SHP77 treated with DMSO at 0.1 percent for 48 hours (cell line): Measurements from ENCODE around the gene PRELID2.
"Not testable (repeated sequence)": the region's sequence is repeated elsewhere in the genome, so short reads cannot be mapped to it uniquely, and the experiment has no call there.

Experiments
- DNase-seq: peaks from one replicate; lab custom pipeline; 2025; lab: John Stamatoyannopoulos, UW

The PRELID2 gene

DNA sequence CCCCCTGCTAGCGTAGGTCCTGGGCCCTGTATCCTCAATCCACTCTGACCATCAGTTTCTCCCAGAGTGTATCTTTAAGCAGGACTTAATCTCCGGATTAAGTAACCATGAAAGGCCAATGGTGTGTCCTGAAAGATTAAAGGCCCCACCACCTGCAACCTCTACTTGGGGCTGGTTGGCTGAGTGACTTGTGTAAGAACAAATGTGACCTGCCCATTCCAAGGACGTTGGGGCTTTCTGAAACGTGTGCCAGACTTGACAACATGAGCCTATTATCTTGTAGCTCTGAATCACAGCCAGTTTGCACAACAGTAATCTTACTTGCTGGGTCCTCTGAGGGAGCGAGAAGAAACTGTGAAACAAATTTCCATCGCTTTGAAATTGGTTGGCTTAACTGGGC, 3.1 kb upstream of the PRELID2 start:
- DNase-seq = no peak

DNA sequence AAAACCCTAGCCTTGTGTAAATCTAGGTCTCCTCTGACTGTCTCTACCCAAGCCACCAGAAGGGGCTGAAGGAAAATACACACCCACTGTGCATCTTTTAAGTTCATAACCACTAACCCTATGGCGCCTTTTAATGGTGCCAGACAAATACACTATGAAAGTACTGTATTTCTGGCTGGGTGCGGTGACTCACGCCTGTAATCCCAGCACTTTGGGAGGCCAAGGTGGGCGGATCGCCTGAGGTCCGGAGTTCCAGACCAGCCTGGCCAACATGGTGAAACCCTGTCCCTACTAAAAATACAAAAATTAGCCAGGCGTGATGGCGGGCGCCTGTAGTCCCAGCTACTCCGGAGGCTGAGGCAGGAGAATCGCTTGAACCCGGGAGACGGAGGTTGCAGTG, 1.1 kb upstream of the PRELID2 start:
- not testable (repeated sequence) for DNase-seq

- no peak for DNase-seq
Observed at GRCh38 chr5:145835848-145836239, 702 bp upstream of the PRELID2 start.

- DNase-seq = no peak
Observed at GRCh38 chr5:145834554-145834916, 607 bp downstream of the PRELID2 start.

DNA sequence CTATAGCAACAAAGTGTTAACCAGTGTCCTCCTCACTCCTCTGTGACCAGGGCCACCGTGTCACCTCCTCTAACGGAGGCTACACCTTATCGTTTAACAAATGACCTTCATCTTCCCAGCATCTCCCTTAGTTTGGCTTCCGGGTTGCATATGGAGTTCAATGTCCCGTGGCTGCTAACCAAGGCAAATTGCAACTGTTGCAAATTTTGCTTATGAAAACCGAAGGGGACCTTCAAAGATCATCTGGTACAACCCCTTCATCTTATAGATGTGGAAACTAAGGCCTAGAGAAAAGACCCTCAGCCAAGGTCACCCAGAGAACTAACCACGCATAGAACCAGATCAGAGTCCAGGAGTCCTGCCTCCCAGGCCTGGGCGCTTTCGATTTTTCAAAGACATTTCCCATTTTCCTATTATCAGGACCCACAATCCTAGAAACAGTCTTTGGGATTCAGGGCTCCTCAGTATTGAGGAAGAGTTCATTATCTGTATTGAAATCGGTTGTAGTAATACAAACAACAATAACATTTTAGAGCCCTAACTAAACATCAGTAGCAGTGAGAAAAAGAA, 1.4 kb downstream of the PRELID2 start:
- DNase-seq = no peak

DNA sequence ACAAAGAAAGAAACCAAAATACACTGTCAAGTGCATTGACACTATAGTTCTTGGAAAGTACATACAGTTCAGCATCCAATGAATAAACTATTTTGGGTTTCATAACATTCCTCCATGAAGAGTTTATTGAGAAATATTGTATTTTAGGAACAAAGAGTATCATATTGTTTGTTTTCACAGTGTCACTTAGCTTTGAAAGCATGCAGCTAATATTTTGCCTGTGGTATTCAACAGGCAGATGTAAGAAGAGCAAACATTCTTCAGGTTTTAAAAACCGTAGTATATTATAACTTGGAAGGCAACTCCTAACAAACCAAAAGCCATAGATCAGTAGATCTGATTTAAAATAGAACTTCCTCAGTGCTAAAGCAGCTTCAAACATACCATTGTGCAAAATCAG, 4.5 kb downstream of the PRELID2 start:
- DNase-seq = no peak

GRCh38 chr5:145829708-145830361, 5.3 kb downstream of the PRELID2 start:
- DNase-seq = peak; percentile 58

DNA sequence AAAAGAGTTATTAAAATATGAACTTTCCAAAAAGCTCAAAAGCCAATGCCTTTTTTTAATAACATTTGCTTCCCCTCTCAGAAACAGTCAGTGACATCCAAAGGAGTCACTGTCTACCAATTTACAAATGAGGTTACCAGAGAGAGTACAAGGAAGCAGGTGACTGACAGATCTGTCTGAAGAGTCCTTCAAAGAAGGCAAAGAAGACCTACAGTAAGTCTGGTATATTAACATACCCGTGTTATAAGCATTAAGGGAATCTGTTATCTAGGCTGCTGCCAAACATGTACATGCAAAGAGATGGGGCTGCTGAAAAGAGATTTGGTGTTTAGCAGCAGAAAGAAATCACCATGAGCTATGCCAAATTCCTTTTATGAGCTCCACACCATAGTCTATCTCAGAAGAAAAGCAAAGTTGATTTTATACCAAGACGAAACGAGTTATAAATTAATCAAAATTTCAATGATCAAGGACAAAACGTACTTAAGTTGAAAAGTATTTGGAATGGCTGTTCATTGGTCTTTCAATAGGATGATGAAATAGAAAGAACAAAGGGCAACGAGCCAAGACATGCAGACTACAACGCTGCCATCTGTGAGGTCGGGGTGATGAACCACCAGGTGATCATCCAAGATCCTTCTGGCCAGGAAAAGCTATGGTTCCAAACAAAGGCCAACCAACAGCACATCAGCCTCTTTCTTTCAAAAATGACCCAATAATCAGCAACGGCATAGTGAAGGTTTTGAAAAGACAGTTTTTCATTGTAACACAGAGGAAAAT, 8.1 kb downstream of the PRELID2 start:
- DNase-seq = peak; percentile 39

DNA sequence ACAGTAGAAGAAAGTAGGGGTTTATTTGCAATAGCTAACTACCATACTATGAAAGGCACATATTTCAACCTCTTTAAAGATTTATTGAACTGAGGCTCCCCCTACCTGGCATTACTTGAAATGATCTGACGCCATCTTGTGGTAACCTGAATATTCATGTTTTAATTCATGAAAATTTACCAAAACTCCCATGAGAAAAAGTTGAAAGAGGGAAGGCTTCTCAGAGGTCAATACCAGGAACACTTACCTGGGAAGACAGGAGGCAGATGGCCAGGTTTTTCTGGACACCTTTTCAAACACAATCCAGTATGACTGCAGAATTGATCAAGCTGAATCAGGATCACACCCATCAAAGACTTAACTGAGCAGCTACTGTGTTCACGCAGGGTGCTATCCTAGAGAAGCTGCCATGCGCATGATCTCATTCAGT, 9.4 kb downstream of the PRELID2 start:
- no peak for DNase-seq

DNA sequence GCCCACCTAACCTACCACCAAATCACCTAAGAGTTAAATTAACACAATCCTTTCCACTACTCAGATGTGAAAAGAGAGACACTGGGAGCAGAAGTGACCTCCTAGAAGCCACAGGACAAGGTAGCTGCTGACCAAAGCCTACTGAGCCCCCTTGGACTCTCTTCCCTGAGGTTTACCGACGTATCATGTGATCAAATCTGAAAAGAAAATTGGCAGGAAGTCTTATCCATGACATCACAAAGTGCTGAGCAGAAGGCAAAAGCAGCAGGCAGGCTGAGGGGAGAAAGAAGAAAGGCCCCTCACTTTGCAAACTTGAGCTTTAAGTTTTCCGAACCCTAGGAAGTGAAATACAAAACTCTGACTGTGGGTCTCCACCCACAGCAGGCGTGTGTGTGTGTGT, 11.1 kb downstream of the PRELID2 start:
- no peak for DNase-seq

GRCh38 chr5:145818604-145819003, 16.5 kb downstream of the PRELID2 start:
- no peak for DNase-seq

DNA sequence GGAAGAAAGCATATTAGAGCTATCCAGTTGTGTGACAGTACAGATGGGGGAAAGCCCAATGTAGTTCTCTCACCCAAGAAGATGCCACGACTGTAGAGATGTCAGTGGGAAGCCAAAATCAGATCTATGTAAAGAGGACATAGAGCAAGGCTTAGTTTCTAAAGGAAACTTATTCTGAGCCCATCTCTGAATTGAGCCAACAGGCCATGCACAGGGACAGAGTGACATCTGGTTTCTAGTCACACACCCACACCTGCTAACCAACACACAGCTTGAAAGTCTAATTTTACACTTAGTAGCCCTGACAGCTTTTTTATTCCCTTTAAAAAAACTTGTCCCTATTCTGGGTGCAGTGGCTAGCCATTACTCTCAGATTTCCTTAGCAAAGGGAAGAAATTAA, 22.3 kb downstream of the PRELID2 start:
- DNase-seq = no peak

GRCh38 chr5:145811834-145812625, 23.1 kb downstream of the PRELID2 start:
- no peak for DNase-seq

DNA sequence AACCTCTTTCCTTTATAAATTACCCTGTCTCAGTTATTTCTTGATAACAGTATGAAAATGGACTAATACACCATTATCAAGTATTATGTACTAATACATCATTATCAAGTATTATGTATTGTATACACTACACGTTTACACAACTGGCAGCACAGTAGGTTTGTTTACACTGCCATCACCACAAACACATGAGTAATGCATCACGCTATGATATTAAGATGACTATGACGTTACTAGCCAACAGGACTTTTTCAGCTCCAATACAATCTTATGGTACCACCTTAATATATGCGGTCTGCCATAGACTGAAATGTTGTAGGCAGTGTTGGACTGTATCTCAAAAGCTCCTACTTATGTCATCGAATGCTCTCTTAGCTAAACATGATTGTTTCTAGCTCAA, 28.2 kb downstream of the PRELID2 start:
- DNase-seq = no peak

- no peak for DNase-seq
Observed at GRCh38 chr5:145805819-145806218, 29.3 kb downstream of the PRELID2 start.

- DNase-seq = no peak
Observed at GRCh38 chr5:145804701-145805100, 30.4 kb downstream of the PRELID2 start.

GRCh38 chr5:145803112-145804004, 31.8 kb downstream of the PRELID2 start:
- no peak for DNase-seq

DNA sequence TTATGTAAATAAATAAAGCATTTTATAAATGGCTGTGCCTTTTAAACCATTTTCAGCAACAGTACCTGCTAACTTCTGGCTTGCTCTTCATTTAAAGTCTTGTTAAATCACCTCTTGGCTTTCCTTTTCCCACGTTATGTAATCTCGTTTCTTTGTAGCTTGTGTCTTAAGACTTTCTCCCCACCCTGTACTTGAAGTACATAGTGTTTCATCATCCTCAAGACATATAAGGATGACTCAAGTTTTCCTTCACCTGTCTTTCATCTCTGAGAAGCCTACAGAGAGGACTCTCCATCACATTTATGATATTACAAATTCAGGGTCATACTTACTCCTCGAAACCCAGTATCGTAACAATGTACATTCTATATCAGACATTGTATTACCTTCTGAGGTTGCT, 33.9 kb downstream of the PRELID2 start:
- DNase-seq = no peak

GRCh38 chr5:145800181-145800580, 35.0 kb downstream of the PRELID2 start:
- DNase-seq = no peak

- DNase-seq = not testable (repeated sequence)
Observed at GRCh38 chr5:145798503-145798902, 36.6 kb downstream of the PRELID2 start.

DNA sequence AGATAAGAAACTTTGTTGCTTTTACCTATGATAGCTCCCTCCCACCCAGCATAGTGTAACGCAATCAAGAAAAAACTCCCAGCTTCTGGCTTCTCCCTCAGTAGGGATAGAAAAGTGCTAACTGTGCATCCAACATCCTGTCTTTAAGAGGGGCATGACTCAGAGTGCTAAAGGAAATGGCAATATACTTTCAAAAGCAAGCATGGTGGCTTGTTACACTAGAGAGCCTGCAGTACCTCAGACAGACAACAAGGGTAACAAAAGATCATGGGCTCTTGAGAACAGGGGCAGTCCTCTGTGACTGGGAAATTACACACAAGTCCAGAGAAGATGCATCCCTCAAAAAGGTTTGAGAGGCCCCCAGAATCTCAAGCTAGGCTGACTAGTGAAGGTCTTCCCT, 37.8 kb downstream of the PRELID2 start:
- no peak for DNase-seq

DNA sequence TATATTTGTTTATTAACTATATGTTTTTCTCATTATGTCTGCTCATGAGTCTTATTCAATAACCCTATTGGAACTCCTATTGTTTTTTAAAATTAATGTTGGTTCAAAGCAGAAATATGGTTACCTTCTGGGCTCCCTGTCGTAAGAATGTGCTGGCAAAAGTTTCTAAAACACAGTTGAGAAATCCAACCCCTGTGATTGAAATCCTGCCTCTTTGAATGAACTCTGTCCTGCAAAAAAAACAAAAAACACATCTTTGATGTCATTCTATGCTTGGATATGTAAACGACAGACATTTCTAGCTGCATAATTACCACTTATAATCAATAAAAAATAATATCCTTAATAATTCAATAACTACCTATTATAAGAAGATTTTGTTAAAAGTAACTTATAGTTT, 38.8 kb downstream of the PRELID2 start:
- DNase-seq = no peak
